Esophagus squamous epithelium (tissue), 4 donors: ENCODE results near the gene AGFG2.

Experiments
- CTCF ChIP-seq, 6 experiments: fragments of 450-650 bp in 4 of 6; fragments of 200-600 bp in 2 of 6; sonication (generic) in 2 of 6; IDR thresholded peaks; one replicate each; pipeline ENCODE4 v1.5.1; 2016 to 2019; ENCODE audit warnings: antibody characterized with exemption in 6 of 6, mild to moderate bottlenecking in 4 of 6, moderate library complexity in 4 of 6
- POLR2A ChIP-seq, 4 donors: fragments of 450-650 bp; IDR thresholded peaks; one replicate each; pipeline ENCODE4 v1.6.1; 2017; ENCODE audit warnings: antibody characterized with exemption in 4 of 4, mild to moderate bottlenecking in 4 of 4, moderate library complexity in 3 of 4

- TF ChIP-seq CTCF (IDR thresholded peaks at IDR 0.05) (no peak), POLR2A (IDR thresholded peaks at IDR 0.05) (no peak)
Observed at GRCh38 chr7:100602889-100603725, 64.1 kb downstream of the AGFG2 start.
